Astrocyte (in vitro differentiated cells and primary cell): ENCODE results near the gene AMZ1. TPM values are rescaled to one million over a fixed set of nuclear protein-coding genes. Genes with fewer than 3 reads are reported as not detected.

Source experiments
- DNase-seq: peaks from one replicate; pipeline ENCODE4 v3.0.0-alpha.2; 2010; ENCODE audit warnings: low read depth
- FAIRE-seq: peaks from 2 replicates; lab custom pipeline; 2011; peaks lifted over from hg19 to GRCh38; lab: Jason Lieb, UNC
- H2AFZ ChIP-seq: 2 replicates; pipeline ENCODE4 v1.6.0; 2012; ENCODE audit warnings: low read depth, low read length, inconsistent platforms
- H3K27ac ChIP-seq: 2 replicates; pipeline ENCODE4 v1.5.1; 2011; ENCODE audit warnings: low read depth, low read length, inconsistent platforms
- H3K27me3 ChIP-seq: 2 replicates; pipeline ENCODE4 v1.6.0; 2011; ENCODE audit warnings: low read length, inconsistent platforms; ENCODE audit not compliant: insufficient read depth
- H3K36me3 ChIP-seq: 2 replicates; pipeline ENCODE4 v1.5.1; 2011; ENCODE audit warnings: low read length, inconsistent platforms; ENCODE audit not compliant: insufficient read depth
- H3K4me1 ChIP-seq: 2 replicates; pipeline ENCODE4 v1.5.1; 2011; ENCODE audit warnings: low read length, inconsistent platforms; ENCODE audit not compliant: insufficient read depth
- H3K4me2 ChIP-seq: 2 replicates; pipeline ENCODE4 v1.6.0; 2012; ENCODE audit warnings: low read length, inconsistent platforms
- H3K4me3 ChIP-seq: 2 replicates; pipeline ENCODE4 v1.5.1; 2011; ENCODE audit warnings: low read depth, mild to moderate bottlenecking, low read length, inconsistent platforms; ENCODE audit not compliant: insufficient read depth
- H3K79me2 ChIP-seq: 2 replicates; pipeline ENCODE4 v1.6.0; 2012; ENCODE audit warnings: mild to moderate bottlenecking, low read length, inconsistent platforms; ENCODE audit not compliant: insufficient read depth
- H3K9ac ChIP-seq: 2 replicates; pipeline ENCODE4 v1.6.0; 2012; ENCODE audit warnings: mild to moderate bottlenecking, low read length, inconsistent platforms
- H3K9me3 ChIP-seq: 2 replicates; pipeline ENCODE4 v1.5.1; 2012; ENCODE audit warnings: low read depth, mild to moderate bottlenecking, low read length, inconsistent platforms; ENCODE audit not compliant: insufficient read depth
- H4K20me1 ChIP-seq: 2 replicates; pipeline ENCODE4 v1.6.0; 2012; ENCODE audit warnings: low read length, inconsistent platforms; ENCODE audit not compliant: insufficient read depth
- H3K27ac Mint-ChIP-seq: one replicate; pipeline ENCODE4 v1.8.0; 2021; ENCODE audit warnings: mild to moderate bottlenecking, mixed read lengths; ENCODE audit not compliant: unreplicated experiment
- H3K27me3 Mint-ChIP-seq: one replicate; pipeline ENCODE4 v1.8.0; 2021; ENCODE audit warnings: low read depth, mixed read lengths; ENCODE audit not compliant: unreplicated experiment
- H3K36me3 Mint-ChIP-seq: one replicate; pipeline ENCODE4 v1.8.0; 2021; ENCODE audit warnings: low read depth, mixed read lengths; ENCODE audit not compliant: unreplicated experiment
- H3K4me1 Mint-ChIP-seq: one replicate; pipeline ENCODE4 v1.8.0; 2021; ENCODE audit warnings: low read depth, mixed read lengths; ENCODE audit not compliant: unreplicated experiment
- H3K4me3 Mint-ChIP-seq: one replicate; pipeline ENCODE4 v1.8.0; 2021; ENCODE audit warnings: mild to moderate bottlenecking, moderate library complexity, mixed read lengths; ENCODE audit not compliant: unreplicated experiment
- H3K9me3 Mint-ChIP-seq: one replicate; pipeline ENCODE4 v1.8.0; 2021; ENCODE audit warnings: mild to moderate bottlenecking, mixed read lengths; ENCODE audit not compliant: unreplicated experiment
- EZH2 ChIP-seq: IDR thresholded peaks from 2 replicates; pipeline ENCODE4 v1.6.1; 2012; ENCODE audit warnings: mild to moderate bottlenecking, low read length, inconsistent platforms; ENCODE audit not compliant: insufficient read depth
- total RNA-seq: library from RNA; stranded (reverse); gene quantifications from 2 replicates; pipeline ENCODE4 v1.2.1, GENCODE V29; 2021
- TF ChIP-seq, protein P1 (sequence below): IDR thresholded peaks from 2 replicates; pipeline ENCODE4 v1.5.1; 2011; ENCODE audit warnings: low read depth, mild to moderate bottlenecking, inconsistent platforms, low read length, moderate library complexity; ENCODE audit not compliant: insufficient read depth

Gene AMZ1
- total RNA-seq, 1 donor from 2014 or later = 3.4 TPM

DNA sequence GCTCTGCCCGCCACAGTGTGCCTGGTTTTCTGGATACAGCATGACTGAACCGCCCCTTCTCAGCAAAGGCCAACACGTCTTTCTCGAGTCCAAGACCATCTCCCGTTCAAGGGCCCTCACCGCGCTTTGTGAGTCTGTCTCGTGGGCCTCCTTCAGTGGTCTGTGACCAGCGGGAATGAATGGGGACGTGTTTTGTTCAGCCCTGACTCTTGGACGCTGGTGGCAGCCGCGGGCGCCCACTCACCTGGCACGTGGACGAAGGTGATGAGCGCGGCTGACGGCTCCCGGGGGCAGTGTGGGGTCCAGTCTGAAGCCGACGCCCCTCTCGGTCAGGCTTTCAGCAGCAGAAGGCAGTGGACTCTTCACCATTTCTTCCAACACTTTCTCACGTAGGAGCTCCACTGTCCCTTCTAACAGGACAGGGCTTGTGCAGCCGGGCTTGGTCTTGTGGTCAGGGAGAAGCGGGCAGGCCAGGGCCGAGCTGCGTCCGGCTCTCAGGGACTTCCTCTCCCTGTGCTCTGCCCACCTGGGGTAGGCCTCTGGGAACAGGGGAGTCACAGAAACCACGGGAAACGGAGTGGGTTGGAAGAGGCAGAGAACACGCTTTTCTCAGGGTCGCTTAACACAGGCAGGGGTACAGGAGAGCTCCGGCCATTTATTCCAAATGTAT, 30.4 kb downstream of the AMZ1 start:
- no peaks in the 10 kb centered on the region for H3K27me3 Mint-ChIP-seq
- no peak for DNase-seq
- no peak for TF ChIP-seq EZH2
- TF ChIP-seq, protein P1, sequence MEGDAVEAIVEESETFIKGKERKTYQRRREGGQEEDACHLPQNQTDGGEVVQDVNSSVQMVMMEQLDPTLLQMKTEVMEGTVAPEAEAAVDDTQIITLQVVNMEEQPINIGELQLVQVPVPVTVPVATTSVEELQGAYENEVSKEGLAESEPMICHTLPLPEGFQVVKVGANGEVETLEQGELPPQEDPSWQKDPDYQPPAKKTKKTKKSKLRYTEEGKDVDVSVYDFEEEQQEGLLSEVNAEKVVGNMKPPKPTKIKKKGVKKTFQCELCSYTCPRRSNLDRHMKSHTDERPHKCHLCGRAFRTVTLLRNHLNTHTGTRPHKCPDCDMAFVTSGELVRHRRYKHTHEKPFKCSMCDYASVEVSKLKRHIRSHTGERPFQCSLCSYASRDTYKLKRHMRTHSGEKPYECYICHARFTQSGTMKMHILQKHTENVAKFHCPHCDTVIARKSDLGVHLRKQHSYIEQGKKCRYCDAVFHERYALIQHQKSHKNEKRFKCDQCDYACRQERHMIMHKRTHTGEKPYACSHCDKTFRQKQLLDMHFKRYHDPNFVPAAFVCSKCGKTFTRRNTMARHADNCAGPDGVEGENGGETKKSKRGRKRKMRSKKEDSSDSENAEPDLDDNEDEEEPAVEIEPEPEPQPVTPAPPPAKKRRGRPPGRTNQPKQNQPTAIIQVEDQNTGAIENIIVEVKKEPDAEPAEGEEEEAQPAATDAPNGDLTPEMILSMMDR = no peak
- H2AFZ ChIP-seq = no peak overlapping the region
- peaks cover 1% of the 10 kb centered on the region for H3K9me3 Mint-ChIP-seq
- no peak overlapping the region for H3K4me3 Mint-ChIP-seq
- no peak overlapping the region for H3K4me3 ChIP-seq
- no peak overlapping the region for H3K4me2 ChIP-seq
- no peak for FAIRE-seq
- H3K27ac ChIP-seq = no peak overlapping the region
- peaks cover 12% of the 10 kb centered on the region for H3K4me1 Mint-ChIP-seq
- H3K9me3 ChIP-seq = no peaks in the 10 kb centered on the region
- H3K27me3 ChIP-seq = no peaks in the 10 kb centered on the region
- peaks cover 14% of the 10 kb centered on the region for H3K4me1 ChIP-seq
- no peaks in the 10 kb centered on the region for H3K79me2 ChIP-seq
- peaks cover 40% of the 10 kb centered on the region for H3K36me3 Mint-ChIP-seq
- H4K20me1 ChIP-seq = peaks cover 8% of the 10 kb centered on the region
- H3K36me3 ChIP-seq = peaks cover 4% of the 10 kb centered on the region
- no peak overlapping the region for H3K9ac ChIP-seq
- H3K27ac Mint-ChIP-seq = no peak overlapping the region

DNA sequence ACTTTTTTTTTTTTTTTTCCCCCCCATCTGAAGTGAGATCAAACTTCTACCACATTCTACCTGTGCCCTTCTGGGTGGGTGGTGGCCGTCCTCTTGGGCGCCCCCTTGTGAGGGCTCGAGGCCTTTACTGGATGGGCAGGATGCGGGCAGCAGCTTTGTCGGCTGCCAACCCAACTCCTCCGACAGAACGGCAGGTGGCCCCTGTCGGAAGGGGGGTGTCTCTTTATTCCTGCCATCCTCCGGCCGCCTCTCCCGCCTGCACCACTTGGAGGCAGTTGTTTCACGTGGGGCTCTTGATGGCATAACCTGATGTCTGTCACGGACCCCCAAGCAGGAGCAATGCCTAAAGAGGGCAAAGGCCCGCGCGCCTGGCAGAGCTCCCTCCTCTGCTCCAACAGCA, 31.0 kb downstream of the AMZ1 start:
- H3K9me3 ChIP-seq = no peaks in the 10 kb centered on the region
- H3K27me3 ChIP-seq = no peaks in the 10 kb centered on the region
- no peak overlapping the region for H2AFZ ChIP-seq
- no peak overlapping the region for H3K4me3 ChIP-seq
- TF ChIP-seq EZH2 = no peak
- TF ChIP-seq, protein P1 = peak; percentile 27
- no peak overlapping the region for H3K9ac ChIP-seq
- DNase-seq (no peak), FAIRE-seq (no peak)
- Mint-ChIP-seq H3K36me3 (peaks cover 34% of the 10 kb centered on the region), H3K27ac (no peak overlapping the region), H3K27me3 (no peaks in the 10 kb centered on the region), H3K4me3 (no peak overlapping the region), H3K9me3 (peaks cover 1% of the 10 kb centered on the region), H3K4me1 (peaks cover 12% of the 10 kb centered on the region)
- peaks cover 11% of the 10 kb centered on the region for H4K20me1 ChIP-seq
- no peak overlapping the region for H3K27ac ChIP-seq
- H3K4me2 ChIP-seq = no peak overlapping the region
- peaks cover 14% of the 10 kb centered on the region for H3K4me1 ChIP-seq
- peaks cover 4% of the 10 kb centered on the region for H3K36me3 ChIP-seq
- no peaks in the 10 kb centered on the region for H3K79me2 ChIP-seq

DNA sequence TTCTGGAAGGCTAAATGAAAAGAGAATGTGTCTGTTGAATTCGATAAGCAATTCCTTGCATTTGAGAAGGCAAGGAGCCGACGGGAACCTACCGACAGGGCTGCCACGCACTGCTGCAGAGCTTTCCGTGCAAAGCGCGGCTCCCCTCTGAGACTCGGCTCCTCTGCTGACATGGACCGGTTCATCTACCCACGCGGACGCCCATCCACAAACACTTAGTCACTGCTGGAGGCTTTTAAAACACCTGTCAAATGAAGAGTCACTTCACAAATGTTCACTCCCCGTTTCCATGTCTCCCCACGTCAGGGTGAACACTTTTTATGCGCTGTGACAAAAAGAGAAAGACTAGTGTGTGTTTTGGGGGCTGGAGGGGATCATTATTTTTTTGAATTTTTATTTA, 32.0 kb downstream of the AMZ1 start:
- TF ChIP-seq EZH2 = no peak
- TF ChIP-seq, protein P1 = no peak
- Mint-ChIP-seq H3K4me1 (peaks cover 12% of the 10 kb centered on the region), H3K27me3 (no peaks in the 10 kb centered on the region), H3K27ac (peak overlapping the region; percentile 26), H3K9me3 (peaks cover 1% of the 10 kb centered on the region), H3K4me3 (no peak overlapping the region), H3K36me3 (peaks cover 30% of the 10 kb centered on the region)
- no peak for FAIRE-seq
- peaks cover 11% of the 10 kb centered on the region for H4K20me1 ChIP-seq
- H3K4me2 ChIP-seq = no peak overlapping the region
- no peaks in the 10 kb centered on the region for H3K9me3 ChIP-seq
- no peak overlapping the region for H3K27ac ChIP-seq
- peaks cover 4% of the 10 kb centered on the region for H3K36me3 ChIP-seq
- no peak overlapping the region for H3K9ac ChIP-seq
- H3K79me2 ChIP-seq = no peaks in the 10 kb centered on the region
- no peak overlapping the region for H2AFZ ChIP-seq
- no peak for DNase-seq
- no peak overlapping the region for H3K4me3 ChIP-seq
- no peaks in the 10 kb centered on the region for H3K27me3 ChIP-seq
- H3K4me1 ChIP-seq = peaks cover 14% of the 10 kb centered on the region
